ENCODE data around the gene ZFHX3.

DNA sequence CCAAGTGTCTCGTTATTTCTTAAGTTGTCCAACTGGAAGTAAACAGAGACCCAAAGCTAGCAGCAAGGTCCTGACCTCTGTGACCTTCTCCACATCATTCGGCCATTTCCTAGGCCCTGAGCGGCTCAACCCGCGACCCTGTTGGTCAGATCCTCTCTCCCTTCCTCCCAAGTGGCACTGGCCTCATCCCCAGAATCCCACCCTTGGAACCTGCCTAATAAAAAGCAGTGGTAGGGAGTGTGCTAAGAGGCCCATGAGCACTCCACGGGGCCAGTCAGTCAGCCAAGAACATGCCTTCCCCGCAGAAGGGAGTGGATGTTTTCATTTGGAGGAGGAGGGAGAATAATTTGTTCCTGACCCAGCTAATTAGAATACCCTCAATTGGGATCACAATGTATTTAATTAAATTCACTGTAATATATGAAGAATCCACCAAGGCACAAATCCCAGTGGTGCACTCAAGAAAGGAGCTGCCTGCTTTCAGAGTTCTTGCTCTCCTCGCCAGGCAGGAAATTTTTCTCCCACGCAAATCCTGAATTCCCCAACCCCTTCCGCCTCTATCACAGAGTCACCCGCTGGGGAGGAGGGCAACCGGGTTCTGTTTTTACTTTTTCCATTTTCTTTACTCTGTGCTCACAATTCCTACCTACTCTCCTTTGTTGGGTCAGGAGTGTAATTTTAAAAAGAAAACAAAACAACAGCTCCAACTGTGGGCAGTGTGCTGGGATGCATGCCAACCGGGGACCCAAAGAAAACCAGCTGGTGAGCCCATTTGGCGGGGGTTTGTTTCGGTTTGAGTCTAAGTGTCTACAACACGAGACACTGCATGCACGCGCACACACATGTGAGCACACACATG, 153.4 kb downstream of the ZFHX3 start:
- TF ChIP-seq, protein P1, sequence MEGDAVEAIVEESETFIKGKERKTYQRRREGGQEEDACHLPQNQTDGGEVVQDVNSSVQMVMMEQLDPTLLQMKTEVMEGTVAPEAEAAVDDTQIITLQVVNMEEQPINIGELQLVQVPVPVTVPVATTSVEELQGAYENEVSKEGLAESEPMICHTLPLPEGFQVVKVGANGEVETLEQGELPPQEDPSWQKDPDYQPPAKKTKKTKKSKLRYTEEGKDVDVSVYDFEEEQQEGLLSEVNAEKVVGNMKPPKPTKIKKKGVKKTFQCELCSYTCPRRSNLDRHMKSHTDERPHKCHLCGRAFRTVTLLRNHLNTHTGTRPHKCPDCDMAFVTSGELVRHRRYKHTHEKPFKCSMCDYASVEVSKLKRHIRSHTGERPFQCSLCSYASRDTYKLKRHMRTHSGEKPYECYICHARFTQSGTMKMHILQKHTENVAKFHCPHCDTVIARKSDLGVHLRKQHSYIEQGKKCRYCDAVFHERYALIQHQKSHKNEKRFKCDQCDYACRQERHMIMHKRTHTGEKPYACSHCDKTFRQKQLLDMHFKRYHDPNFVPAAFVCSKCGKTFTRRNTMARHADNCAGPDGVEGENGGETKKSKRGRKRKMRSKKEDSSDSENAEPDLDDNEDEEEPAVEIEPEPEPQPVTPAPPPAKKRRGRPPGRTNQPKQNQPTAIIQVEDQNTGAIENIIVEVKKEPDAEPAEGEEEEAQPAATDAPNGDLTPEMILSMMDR (IDR thresholded peaks at IDR 0.05) = no peak
- no peak for TF ChIP-seq POLR2A (IDR thresholded peaks at IDR 0.05)

All from uterus (tissue), 2 donors.